HepG2 (cell line): ENCODE results near the gene MPV17L. TPM values are rescaled to one million over a fixed set of nuclear protein-coding genes. Genes with fewer than 3 reads are reported as not detected.

Experiments
- AKAP8 ChIP-seq: sonication (generic); formaldehyde crosslinking; IDR thresholded peaks from 2 replicates; pipeline ENCODE4 v1.5.1; 2020; ENCODE audit warnings: mild to moderate bottlenecking, missing genetic modification reagents
- CAMTA2 ChIP-seq: sonication (generic); formaldehyde crosslinking; IDR thresholded peaks from 2 replicates; pipeline ENCODE4 v1.4.0; 2020; ENCODE audit warnings: mild to moderate bottlenecking, missing genetic modification reagents, borderline replicate concordance
- ELF4 ChIP-seq: sonication (generic); formaldehyde crosslinking; IDR thresholded peaks from 2 replicates; pipeline ENCODE4 v1.5.0; 2020; ENCODE audit warnings: missing genetic modification reagents, mild to moderate bottlenecking, moderate library complexity, borderline replicate concordance
- POGZ ChIP-seq: sonication (generic); formaldehyde crosslinking; IDR thresholded peaks from 2 replicates; pipeline ENCODE4 v1.4.0; 2020; ENCODE audit warnings: mild to moderate bottlenecking, missing genetic modification reagents
- SNAPC2 ChIP-seq: sonication (generic); formaldehyde crosslinking; IDR thresholded peaks from 2 replicates; pipeline ENCODE4 v1.8.1; 2022; ENCODE audit warnings: mild to moderate bottlenecking, missing genetic modification reagents
- ZNF501 ChIP-seq: sonication (generic); formaldehyde crosslinking; IDR thresholded peaks from 2 replicates; pipeline ENCODE4 v1.5.1; 2020; ENCODE audit warnings: mild to moderate bottlenecking, moderate library complexity, missing genetic modification reagents
- polyA plus RNA-seq, 8 experiments: library from polyadenylated mRNA; depleted of rRNA in 3 of 8; stranded (reverse) in 7 of 8; unstranded in 1 of 8; fragments of >200 nt; fragmentation: Illumina TruSeq in 4 of 8; extraction: Trizol in 4 of 8; gene quantifications; 2 replicates each; pipeline versions ENCODE4 v1.2.1 to v1.2.3, GENCODE V29; 2011 to 2016; ENCODE audit warnings: low read depth in 4 of 8, missing spikeins in 1 of 8, mixed read lengths in 1 of 8; ENCODE audit not compliant: insufficient read depth in 1 of 8
- total RNA-seq, 5 experiments: library from RNA; depleted of rRNA; stranded (reverse); fragments of >200 nt; fragmentation: Illumina TruSeq; extraction: Trizol; gene quantifications; 2 replicates each; pipeline ENCODE4 v1.2.3, GENCODE V29; 2016; ENCODE audit warnings: low read depth in 1 of 5
- TF ChIP-seq, protein P1 (sequence below), 2 experiments: fragments of 450-650 bp in 1 of 2; sonication (generic) in 1 of 2; formaldehyde crosslinking; IDR thresholded peaks; 2 replicates each; pipeline versions ENCODE4 v1.5.0 to v1.8.0; 2020 to 2022; ENCODE audit warnings: mild to moderate bottlenecking in 1 of 2, missing genetic modification reagents in 1 of 2
- TF ChIP-seq, protein P2 (sequence below): sonication (generic); formaldehyde crosslinking; IDR thresholded peaks from 2 replicates; pipeline ENCODE4 v1.5.0; 2020; ENCODE audit warnings: mild to moderate bottlenecking, missing genetic modification reagents
- TF ChIP-seq, protein P3 (sequence below): IDR thresholded peaks from 2 replicates; pipeline ENCODE4 v1.6.1; 2016
- TF ChIP-seq, protein P4 (sequence below): sonication (generic); formaldehyde crosslinking; IDR thresholded peaks from 2 replicates; pipeline ENCODE4 v1.4.0; 2020; ENCODE audit warnings: mild to moderate bottlenecking, missing genetic modification reagents
- TF ChIP-seq, protein P5 (sequence below), 2 experiments: IDR thresholded peaks; 2 replicates each; pipeline ENCODE4 v1.6.1; 2011 to 2012; ENCODE audit warnings: low read length in 2 of 2, borderline replicate concordance in 1 of 2, low read depth in 1 of 2, mild to moderate bottlenecking in 1 of 2, moderate library complexity in 1 of 2

The MPV17L gene
- total and polyA plus RNA-seq, 2 of the 13 experiments (the other 11 are each of a cell fraction or from before 2014, with no cell fraction given), result 34.7 to 63.8 TPM

DNA sequence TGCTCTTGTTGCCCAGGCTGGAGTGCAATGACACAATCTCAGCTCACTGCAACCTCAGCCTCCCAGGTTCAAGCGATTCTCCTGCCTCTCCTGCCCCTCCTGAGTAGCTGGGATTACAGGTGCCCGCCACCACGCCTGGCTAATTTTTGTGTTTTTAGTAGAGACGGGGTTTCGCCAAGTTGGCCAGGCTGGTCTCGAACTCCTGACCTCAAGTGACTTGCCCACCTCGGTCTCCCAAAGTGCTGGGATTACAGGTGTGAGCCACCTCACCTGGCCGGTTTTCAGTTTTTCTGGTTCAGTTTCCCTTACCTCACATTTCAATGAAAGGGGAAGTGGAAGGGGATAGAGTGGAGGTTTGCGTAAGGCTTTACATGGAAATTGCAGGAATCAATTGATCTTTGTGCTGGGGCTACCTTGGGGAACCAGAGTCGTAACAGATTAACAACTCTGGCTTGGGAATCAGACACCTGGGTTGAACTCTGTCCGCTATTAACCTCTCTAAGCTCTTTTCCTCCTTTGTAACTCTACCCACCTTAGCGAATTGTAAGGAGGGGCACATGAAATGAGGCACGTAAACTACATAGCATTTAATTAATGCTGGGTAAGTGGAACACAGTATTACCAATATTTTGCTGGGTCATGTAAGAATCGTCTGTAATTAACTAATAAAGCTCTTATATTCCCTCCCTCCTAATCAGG lies 3.2 kb downstream of the MPV17L start (continued):
- TF ChIP-seq, protein P1, sequence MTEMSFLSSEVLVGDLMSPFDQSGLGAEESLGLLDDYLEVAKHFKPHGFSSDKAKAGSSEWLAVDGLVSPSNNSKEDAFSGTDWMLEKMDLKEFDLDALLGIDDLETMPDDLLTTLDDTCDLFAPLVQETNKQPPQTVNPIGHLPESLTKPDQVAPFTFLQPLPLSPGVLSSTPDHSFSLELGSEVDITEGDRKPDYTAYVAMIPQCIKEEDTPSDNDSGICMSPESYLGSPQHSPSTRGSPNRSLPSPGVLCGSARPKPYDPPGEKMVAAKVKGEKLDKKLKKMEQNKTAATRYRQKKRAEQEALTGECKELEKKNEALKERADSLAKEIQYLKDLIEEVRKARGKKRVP (CRISPR knock-in tag; IDR thresholded peaks at IDR 0.05), result peak in 1 of 2 experiments; percentile 81; a peak in 2 of 4 replicates
- TF ChIP-seq CAMTA2 (CRISPR knock-in tag) (0 out of 2 replicates have a peak, but pooled peaks have one; percentile 12), ELF4 (peak; percentile 87), AKAP8 (peak; percentile 46; the same call in 1 of the 2 replicates), POGZ (peak; percentile 65; the same call in 1 of the 2 replicates), SNAPC2 (CRISPR knock-in tag) (peak; percentile 89; the same call in 1 of the 2 replicates), ZNF501 (CRISPR knock-in tag) (peak; percentile 86)
- TF ChIP-seq, protein P2, sequence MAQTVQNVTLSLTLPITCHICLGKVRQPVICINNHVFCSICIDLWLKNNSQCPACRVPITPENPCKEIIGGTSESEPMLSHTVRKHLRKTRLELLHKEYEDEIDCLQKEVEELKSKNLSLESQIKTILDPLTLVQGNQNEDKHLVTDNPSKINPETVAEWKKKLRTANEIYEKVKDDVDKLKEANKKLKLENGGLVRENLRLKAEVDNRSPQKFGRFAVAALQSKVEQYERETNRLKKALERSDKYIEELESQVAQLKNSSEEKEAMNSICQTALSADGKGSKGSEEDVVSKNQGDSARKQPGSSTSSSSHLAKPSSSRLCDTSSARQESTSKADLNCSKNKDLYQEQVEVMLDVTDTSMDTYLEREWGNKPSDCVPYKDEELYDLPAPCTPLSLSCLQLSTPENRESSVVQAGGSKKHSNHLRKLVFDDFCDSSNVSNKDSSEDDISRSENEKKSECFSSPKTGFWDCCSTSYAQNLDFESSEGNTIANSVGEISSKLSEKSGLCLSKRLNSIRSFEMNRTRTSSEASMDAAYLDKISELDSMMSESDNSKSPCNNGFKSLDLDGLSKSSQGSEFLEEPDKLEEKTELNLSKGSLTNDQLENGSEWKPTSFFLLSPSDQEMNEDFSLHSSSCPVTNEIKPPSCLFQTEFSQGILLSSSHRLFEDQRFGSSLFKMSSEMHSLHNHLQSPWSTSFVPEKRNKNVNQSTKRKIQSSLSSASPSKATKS (CRISPR knock-in tag), result 0 out of 2 replicates have a peak, but pooled peaks have one; percentile 26
- TF ChIP-seq, protein P3, sequence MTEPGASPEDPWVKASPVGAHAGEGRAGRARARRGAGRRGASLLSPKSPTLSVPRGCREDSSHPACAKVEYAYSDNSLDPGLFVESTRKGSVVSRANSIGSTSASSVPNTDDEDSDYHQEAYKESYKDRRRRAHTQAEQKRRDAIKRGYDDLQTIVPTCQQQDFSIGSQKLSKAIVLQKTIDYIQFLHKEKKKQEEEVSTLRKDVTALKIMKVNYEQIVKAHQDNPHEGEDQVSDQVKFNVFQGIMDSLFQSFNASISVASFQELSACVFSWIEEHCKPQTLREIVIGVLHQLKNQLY, result peak; percentile 69
- TF ChIP-seq, protein P4, sequence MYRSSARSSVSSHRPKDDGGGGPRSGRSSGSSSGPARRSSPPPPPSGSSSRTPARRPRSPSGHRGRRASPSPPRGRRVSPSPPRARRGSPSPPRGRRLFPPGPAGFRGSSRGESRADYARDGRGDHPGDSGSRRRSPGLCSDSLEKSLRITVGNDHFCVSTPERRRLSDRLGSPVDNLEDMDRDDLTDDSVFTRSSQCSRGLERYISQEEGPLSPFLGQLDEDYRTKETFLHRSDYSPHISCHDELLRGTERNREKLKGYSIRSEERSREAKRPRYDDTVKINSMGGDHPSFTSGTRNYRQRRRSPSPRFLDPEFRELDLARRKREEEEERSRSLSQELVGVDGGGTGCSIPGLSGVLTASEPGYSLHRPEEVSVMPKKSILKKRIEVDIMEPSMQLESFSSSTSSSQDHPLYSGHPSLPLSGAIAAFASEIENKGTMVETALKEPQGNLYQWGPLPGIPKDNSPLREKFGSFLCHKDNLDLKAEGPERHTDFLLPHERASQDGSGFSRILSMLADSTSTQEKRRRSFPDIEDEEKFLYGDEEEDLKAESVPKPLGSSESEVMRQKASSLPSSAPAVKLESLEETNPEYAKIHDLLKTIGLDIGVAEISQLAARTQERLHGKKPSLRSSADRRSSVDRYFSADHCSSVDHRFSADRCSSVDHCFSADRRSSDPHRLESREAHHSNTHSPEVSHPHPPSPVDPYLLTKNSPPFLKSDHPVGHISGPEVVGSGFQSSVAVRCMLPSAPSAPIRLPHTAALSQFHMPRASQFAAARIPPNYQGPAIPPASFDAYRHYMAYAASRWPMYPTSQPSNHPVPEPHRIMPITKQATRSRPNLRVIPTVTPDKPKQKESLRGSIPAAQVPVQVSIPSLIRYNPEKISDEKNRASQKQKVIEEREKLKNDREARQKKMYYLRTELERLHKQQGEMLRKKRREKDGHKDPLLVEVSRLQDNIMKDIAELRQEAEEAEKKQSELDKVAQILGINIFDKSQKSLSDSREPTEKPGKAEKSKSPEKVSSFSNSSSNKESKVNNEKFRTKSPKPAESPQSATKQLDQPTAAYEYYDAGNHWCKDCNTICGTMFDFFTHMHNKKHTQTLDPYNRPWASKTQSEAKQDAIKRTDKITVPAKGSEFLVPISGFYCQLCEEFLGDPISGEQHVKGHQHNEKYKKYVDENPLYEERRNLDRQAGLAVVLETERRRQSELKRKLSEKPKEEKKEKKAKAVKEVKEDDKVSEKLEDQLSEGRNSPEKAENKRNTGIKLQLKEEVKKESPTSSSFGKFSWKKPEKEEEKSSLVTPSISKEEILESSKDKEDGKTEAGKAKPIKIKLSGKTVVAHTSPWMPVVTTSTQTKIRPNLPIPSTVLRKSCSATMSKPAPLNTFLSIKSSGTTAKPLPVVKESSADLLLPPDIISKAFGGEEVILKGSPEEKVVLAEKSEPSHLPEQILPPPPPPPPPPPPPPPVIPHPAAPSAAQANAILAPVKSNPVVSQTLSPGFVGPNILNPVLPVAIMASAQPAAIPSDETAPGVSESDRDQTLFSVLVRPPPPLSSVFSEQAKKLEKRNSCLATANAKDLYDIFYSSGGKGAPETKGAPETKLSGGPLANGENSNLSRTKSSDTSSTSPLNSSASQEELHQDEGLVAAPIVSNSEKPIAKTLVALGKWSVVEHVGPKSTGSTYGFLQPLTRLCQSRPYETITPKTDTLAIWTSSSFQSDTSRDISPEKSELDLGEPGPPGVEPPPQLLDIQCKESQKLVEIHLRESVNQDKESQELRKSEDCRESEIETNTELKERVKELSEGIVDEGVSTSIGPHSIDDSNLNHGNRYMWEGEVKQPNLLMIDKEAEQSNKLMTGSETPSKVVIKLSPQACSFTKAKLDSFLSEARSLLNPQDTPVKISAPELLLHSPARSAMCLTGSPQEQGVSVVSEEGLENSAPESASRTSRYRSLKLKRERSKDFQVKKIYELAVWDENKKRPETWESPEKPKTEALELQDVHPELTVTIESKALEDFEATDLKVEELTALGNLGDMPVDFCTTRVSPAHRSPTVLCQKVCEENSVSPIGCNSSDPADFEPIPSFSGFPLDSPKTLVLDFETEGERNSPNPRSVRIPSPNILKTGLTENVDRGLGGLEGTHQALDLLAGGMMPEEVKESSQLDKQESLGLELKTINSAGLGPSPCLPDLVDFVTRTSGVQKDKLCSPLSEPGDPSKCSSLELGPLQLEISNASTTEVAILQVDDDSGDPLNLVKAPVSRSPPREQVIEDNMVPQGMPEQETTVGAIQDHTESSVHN (CRISPR knock-in tag), result peak; percentile 70; the same call in 1 of the 2 replicates
- TF ChIP-seq, protein P5, sequence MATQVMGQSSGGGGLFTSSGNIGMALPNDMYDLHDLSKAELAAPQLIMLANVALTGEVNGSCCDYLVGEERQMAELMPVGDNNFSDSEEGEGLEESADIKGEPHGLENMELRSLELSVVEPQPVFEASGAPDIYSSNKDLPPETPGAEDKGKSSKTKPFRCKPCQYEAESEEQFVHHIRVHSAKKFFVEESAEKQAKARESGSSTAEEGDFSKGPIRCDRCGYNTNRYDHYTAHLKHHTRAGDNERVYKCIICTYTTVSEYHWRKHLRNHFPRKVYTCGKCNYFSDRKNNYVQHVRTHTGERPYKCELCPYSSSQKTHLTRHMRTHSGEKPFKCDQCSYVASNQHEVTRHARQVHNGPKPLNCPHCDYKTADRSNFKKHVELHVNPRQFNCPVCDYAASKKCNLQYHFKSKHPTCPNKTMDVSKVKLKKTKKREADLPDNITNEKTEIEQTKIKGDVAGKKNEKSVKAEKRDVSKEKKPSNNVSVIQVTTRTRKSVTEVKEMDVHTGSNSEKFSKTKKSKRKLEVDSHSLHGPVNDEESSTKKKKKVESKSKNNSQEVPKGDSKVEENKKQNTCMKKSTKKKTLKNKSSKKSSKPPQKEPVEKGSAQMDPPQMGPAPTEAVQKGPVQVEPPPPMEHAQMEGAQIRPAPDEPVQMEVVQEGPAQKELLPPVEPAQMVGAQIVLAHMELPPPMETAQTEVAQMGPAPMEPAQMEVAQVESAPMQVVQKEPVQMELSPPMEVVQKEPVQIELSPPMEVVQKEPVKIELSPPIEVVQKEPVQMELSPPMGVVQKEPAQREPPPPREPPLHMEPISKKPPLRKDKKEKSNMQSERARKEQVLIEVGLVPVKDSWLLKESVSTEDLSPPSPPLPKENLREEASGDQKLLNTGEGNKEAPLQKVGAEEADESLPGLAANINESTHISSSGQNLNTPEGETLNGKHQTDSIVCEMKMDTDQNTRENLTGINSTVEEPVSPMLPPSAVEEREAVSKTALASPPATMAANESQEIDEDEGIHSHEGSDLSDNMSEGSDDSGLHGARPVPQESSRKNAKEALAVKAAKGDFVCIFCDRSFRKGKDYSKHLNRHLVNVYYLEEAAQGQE (IDR thresholded peaks at IDR 0.05; ENCODE audit: borderline replicate concordance in 1 of 2, low read depth in 1 of 2, low read length in 2 of 2), result peak in 1 of 2 experiments; percentile 71; a peak in 1 of 4 replicates
